ENCODE data around the gene SLC24A3.

- TF ChIP-seq POLR2A (IDR thresholded peaks at IDR 0.05), result no peak
- TF ChIP-seq, protein P1, sequence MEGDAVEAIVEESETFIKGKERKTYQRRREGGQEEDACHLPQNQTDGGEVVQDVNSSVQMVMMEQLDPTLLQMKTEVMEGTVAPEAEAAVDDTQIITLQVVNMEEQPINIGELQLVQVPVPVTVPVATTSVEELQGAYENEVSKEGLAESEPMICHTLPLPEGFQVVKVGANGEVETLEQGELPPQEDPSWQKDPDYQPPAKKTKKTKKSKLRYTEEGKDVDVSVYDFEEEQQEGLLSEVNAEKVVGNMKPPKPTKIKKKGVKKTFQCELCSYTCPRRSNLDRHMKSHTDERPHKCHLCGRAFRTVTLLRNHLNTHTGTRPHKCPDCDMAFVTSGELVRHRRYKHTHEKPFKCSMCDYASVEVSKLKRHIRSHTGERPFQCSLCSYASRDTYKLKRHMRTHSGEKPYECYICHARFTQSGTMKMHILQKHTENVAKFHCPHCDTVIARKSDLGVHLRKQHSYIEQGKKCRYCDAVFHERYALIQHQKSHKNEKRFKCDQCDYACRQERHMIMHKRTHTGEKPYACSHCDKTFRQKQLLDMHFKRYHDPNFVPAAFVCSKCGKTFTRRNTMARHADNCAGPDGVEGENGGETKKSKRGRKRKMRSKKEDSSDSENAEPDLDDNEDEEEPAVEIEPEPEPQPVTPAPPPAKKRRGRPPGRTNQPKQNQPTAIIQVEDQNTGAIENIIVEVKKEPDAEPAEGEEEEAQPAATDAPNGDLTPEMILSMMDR (IDR thresholded peaks at IDR 0.05), result no peak
These were observed 337.5 kb downstream of the SLC24A3 start for GRCh38 chr20:19549896-19550295.
